HCEC 1CT (cell line): ENCODE data around the gene VPS41.
A peak's percentile ranks its signal among the peaks of the same experiment; 100 is the strongest.
"Not testable (repeated sequence)": the region's sequence is repeated elsewhere in the genome, so short reads cannot be mapped to it uniquely, and the experiment has no call there.

Experiments
- DNase-seq: peaks from one replicate; pipeline ENCODE4 v3.0.0-alpha.2; 2017

The VPS41 gene

GRCh38 chr7:38908759-38909335 is at the start of gene VPS41:
Gene VPS41 (minus strand): TSS chr7:38909191. CDS start chr7:38909174, 17 bp downstream.
- peak; percentile 69 for DNase-seq

GRCh38 chr7:38955892-38956291 is 46.9 kb upstream of the VPS41 start:
- DNase-seq, result no peak

- no peak for DNase-seq
Measured at GRCh38 chr7:38953971-38954370, 45.0 kb upstream of the VPS41 start.

- DNase-seq, result no peak
Measured at GRCh38 chr7:38953227-38953626, 44.2 kb upstream of the VPS41 start.

- no peak for DNase-seq
Measured at GRCh38 chr7:38951213-38951612, 42.2 kb upstream of the VPS41 start.

GRCh38 chr7:38950309-38950708 is 41.3 kb upstream of the VPS41 start:
- DNase-seq, result no peak

- DNase-seq, result not testable (repeated sequence)
Measured at GRCh38 chr7:38947541-38947940, 38.5 kb upstream of the VPS41 start.

- DNase-seq, result no peak
Measured at GRCh38 chr7:38942431-38943051, 33.5 kb upstream of the VPS41 start.

GRCh38 chr7:38940774-38941173 is 31.8 kb upstream of the VPS41 start:
- DNase-seq, result no peak

GRCh38 chr7:38938589-38938988 is 29.6 kb upstream of the VPS41 start:
- no peak for DNase-seq

- no peak for DNase-seq
Measured at GRCh38 chr7:38938001-38938485, 29.1 kb upstream of the VPS41 start.

GRCh38 chr7:38936641-38937040 is 27.6 kb upstream of the VPS41 start:
- no peak for DNase-seq

GRCh38 chr7:38934536-38934935 is 25.5 kb upstream of the VPS41 start:
- DNase-seq, result no peak

- DNase-seq, result no peak
Measured at GRCh38 chr7:38934051-38934450, 25.1 kb upstream of the VPS41 start.

GRCh38 chr7:38932509-38933168 is 23.6 kb upstream of the VPS41 start:
- DNase-seq, result peak; percentile 45

- no peak for DNase-seq
Measured at GRCh38 chr7:38929460-38930171, 20.6 kb upstream of the VPS41 start.

GRCh38 chr7:38928506-38928905 is 19.5 kb upstream of the VPS41 start:
- DNase-seq, result no peak

GRCh38 chr7:38927751-38928150 is 18.8 kb upstream of the VPS41 start:
- DNase-seq, result no peak

- DNase-seq, result no peak
Measured at GRCh38 chr7:38920731-38921130, 11.7 kb upstream of the VPS41 start.

- DNase-seq, result no peak
Measured at GRCh38 chr7:38916396-38916795, 7.4 kb upstream of the VPS41 start.

GRCh38 chr7:38909870-38910269 is 879 bp upstream of the VPS41 start:
- no peak for DNase-seq

GRCh38 chr7:38907766-38908165 is 1.2 kb downstream of the VPS41 start:
- DNase-seq, result no peak

- no peak for DNase-seq
Measured at GRCh38 chr7:38907066-38907465, 1.9 kb downstream of the VPS41 start.
